Fibroblast of lung (primary cell): Measurements from ENCODE around the gene NR2F6. TPM values are rescaled to one million over a fixed set of nuclear protein-coding genes. Genes with fewer than 3 reads are reported as not detected.
"Not testable (repeated sequence)": the region's sequence is repeated elsewhere in the genome, so short reads cannot be mapped to it uniquely, and the experiment has no call there.

Source experiments
- DNase-seq, 2 donors: peaks; one replicate each; pipeline versions ENCODE4 v3.0.0 to v3.0.0-alpha.2; 2010; ENCODE audit warnings: low read depth in 2 of 2
- H2AFZ ChIP-seq: 2 replicates; pipeline ENCODE4 v1.5.1; 2012; ENCODE audit warnings: low read length, control low read depth, inconsistent platforms
- H3K27ac ChIP-seq: 2 replicates; pipeline ENCODE4 v1.5.1; 2011; ENCODE audit warnings: low read length, control low read depth; ENCODE audit not compliant: insufficient read depth
- H3K27me3 ChIP-seq: 2 replicates; pipeline ENCODE4 v1.5.1; 2011; ENCODE audit warnings: mild to moderate bottlenecking, low read length; ENCODE audit not compliant: control insufficient read depth, insufficient read depth
- H3K36me3 ChIP-seq: 2 replicates; pipeline ENCODE4 v1.5.1; 2011; ENCODE audit warnings: low read length; ENCODE audit not compliant: control insufficient read depth, insufficient read depth
- H3K4me1 ChIP-seq: 2 replicates; pipeline ENCODE4 v1.5.1; 2011; ENCODE audit warnings: low read length; ENCODE audit not compliant: control insufficient read depth, insufficient read depth; ENCODE audit errors: extremely low read depth
- H3K4me2 ChIP-seq: 2 replicates; pipeline ENCODE4 v1.5.1; 2011; ENCODE audit warnings: low read length, control low read depth; ENCODE audit not compliant: insufficient read depth; ENCODE audit errors: extremely low read depth
- H3K4me3 ChIP-seq, 4 experiments: fragments of 200-600 bp in 1 of 4; sonication (generic) in 1 of 4; replicated peaks in 1 of 4; 2 replicates each; pipeline ENCODE4 v1.5.1; 2011 to 2016; ENCODE audit warnings: low read length in 4 of 4, low read depth in 3 of 4, mild to moderate bottlenecking in 3 of 4, control low read depth in 2 of 4, inconsistent platforms in 1 of 4, mixed read lengths in 1 of 4; ENCODE audit not compliant: insufficient read depth in 1 of 4; ENCODE audit errors: control extremely low read depth in 1 of 4
- H3K79me2 ChIP-seq: 2 replicates; pipeline ENCODE4 v1.5.1; 2012; ENCODE audit warnings: mild to moderate bottlenecking, low read length, inconsistent platforms; ENCODE audit not compliant: control insufficient read depth, insufficient read depth
- H3K9ac ChIP-seq: 2 replicates; pipeline ENCODE4 v1.5.1; 2011; ENCODE audit warnings: mild to moderate bottlenecking, low read length, control low read depth; ENCODE audit not compliant: insufficient read depth
- H3K9me3 ChIP-seq: 2 replicates; pipeline ENCODE4 v1.5.1; 2012; ENCODE audit warnings: low read depth, low read length; ENCODE audit not compliant: control insufficient read depth, insufficient read depth
- H4K20me1 ChIP-seq: 2 replicates; pipeline ENCODE4 v1.5.1; 2011; ENCODE audit warnings: low read length; ENCODE audit not compliant: control insufficient read depth, insufficient read depth; ENCODE audit errors: extremely low read depth
- CTCF ChIP-seq, 2 donors: IDR thresholded peaks in 1 of 2; conservative IDR thresholded peaks in 1 of 2; 1 replicate in 1 of 2; 2 replicates in 1 of 2; pipeline ENCODE4 v1.5.1; 2011 to 2012; ENCODE audit warnings: low read length in 2 of 2, control low read depth in 1 of 2, inconsistent platforms in 1 of 2, low read depth in 1 of 2, mild to moderate bottlenecking in 1 of 2
- EZH2 ChIP-seq: IDR thresholded peaks from 2 replicates; pipeline ENCODE4 v1.5.1; 2012; ENCODE audit warnings: low read length, control low read depth, mild to moderate bottlenecking; ENCODE audit errors: missing control alignments
- polyA plus RNA-seq, 2 donors: library from polyadenylated mRNA; depleted of rRNA in 1 of 2; stranded (reverse) in 1 of 2; unstranded in 1 of 2; fragments of >200 nt; gene quantifications; 2 replicates each; pipeline ENCODE4 v1.2.1, GENCODE V29; 2011 to 2012; ENCODE audit warnings: missing spikeins in 1 of 2
- total RNA-seq: library from RNA; depleted of rRNA; stranded (reverse); fragments of >200 nt; gene quantifications from 2 replicates; pipeline ENCODE4 v1.2.1, GENCODE V29; 2014

NR2F6 gene
- total and polyA plus RNA-seq, 2 donors (not counting 1 experiment from before 2014, with no cell fraction given), result 9.6 to 42.4 TPM

- peaks cover 18% of the 10 kb centered on the region for H3K36me3 ChIP-seq
- DNase-seq, result no peak
- TF ChIP-seq CTCF (conservative IDR thresholded peaks at IDR 0.05 in 1 of 2, IDR thresholded peaks at IDR 0.05 in 1 of 2; ENCODE audit: low read depth in 1 of 2, low read length in 2 of 2) (no peak), EZH2 (no peak)
Observed at GRCh38 chr19:17275441-17276175, 29.9 kb upstream of the NR2F6 start.

GRCh38 chr19:17274892-17275291 is 29.2 kb upstream of the NR2F6 start:
- not testable (repeated sequence) for H3K9me3 ChIP-seq, H3K4me2 ChIP-seq, H3K4me1 ChIP-seq, H2AFZ ChIP-seq, H3K27me3 ChIP-seq, H3K79me2 ChIP-seq, H3K4me3 ChIP-seq, DNase-seq, H3K27ac ChIP-seq, H4K20me1 ChIP-seq, H3K9ac ChIP-seq
- H3K36me3 ChIP-seq, result peaks cover 21% of the 10 kb centered on the region

More at GRCh38 chr19:17275441-17276175, 29.9 kb upstream of the NR2F6 start:
- Histone ChIP-seq H3K4me2 (no peak overlapping the region), H3K27ac (no peak overlapping the region), H2AFZ (no peak overlapping the region), H4K20me1 (no peaks in the 10 kb centered on the region), H3K9me3 (no peaks in the 10 kb centered on the region), H3K4me1 (no peaks in the 10 kb centered on the region), H3K9ac (no peak overlapping the region), H3K4me3 (no peak overlapping the region), H3K79me2 (no peaks in the 10 kb centered on the region), H3K27me3 (no peaks in the 10 kb centered on the region)

- TF ChIP-seq CTCF (conservative IDR thresholded peaks at IDR 0.05 in 1 of 2, IDR thresholded peaks at IDR 0.05 in 1 of 2; ENCODE audit: low read depth in 1 of 2, low read length in 2 of 2) (no peak), EZH2 (no peak)
- no peak for DNase-seq
- peaks cover 5% of the 10 kb centered on the region for H3K79me2 ChIP-seq
- H3K9me3 ChIP-seq, result no peaks in the 10 kb centered on the region
- H3K36me3 ChIP-seq, result peaks cover 9% of the 10 kb centered on the region
- no peaks in the 10 kb centered on the region for H4K20me1 ChIP-seq
- no peaks in the 10 kb centered on the region for H3K4me1 ChIP-seq
- H3K4me3 ChIP-seq, result no peak overlapping the region
- H3K27ac ChIP-seq, result no peak overlapping the region
- no peaks in the 10 kb centered on the region for H3K27me3 ChIP-seq
- no peak overlapping the region for H3K9ac ChIP-seq
- no peak overlapping the region for H3K4me2 ChIP-seq
- no peak overlapping the region for H2AFZ ChIP-seq
Observed at GRCh38 chr19:17268754-17269153, 23.0 kb upstream of the NR2F6 start.
